H9 (cell line): ENCODE data around the gene NR0B1. TPM values are rescaled to one million over a fixed set of nuclear protein-coding genes. Genes with fewer than 3 reads are reported as not detected.

Experiments used
- DNase-seq: peaks from one replicate; pipeline ENCODE4 v3.0.0-alpha.2; 2017
- H2AFZ ChIP-seq: one replicate; pipeline ENCODE4 v1.6.1; 2013; ENCODE audit warnings: mild to moderate bottlenecking, low read length, control low read depth, moderate library complexity
- H2AK5ac ChIP-seq: 2 replicates; pipeline ENCODE4 v1.6.1; 2013; ENCODE audit warnings: low read length, control low read depth, mixed read lengths; ENCODE audit not compliant: insufficient read length
- H2BK120ac ChIP-seq: one replicate; pipeline ENCODE4 v1.6.1; 2013; ENCODE audit warnings: low read depth, mild to moderate bottlenecking, low read length, control low read depth, inconsistent platforms; ENCODE audit not compliant: poor library complexity, severe bottlenecking
- H2BK12ac ChIP-seq: 2 replicates; pipeline ENCODE4 v1.6.1; 2013; ENCODE audit warnings: low read length, control low read depth, mixed read lengths, low read depth; ENCODE audit not compliant: insufficient read length
- H2BK15ac ChIP-seq: 2 replicates; pipeline ENCODE4 v1.6.1; 2013; ENCODE audit warnings: low read depth, low read length, control low read depth
- H2BK20ac ChIP-seq: one replicate; pipeline ENCODE4 v1.6.1; 2013; ENCODE audit warnings: low read depth, mild to moderate bottlenecking, low read length, control low read depth, inconsistent platforms; ENCODE audit not compliant: poor library complexity, severe bottlenecking
- H2BK5ac ChIP-seq: 2 replicates; pipeline ENCODE4 v1.6.1; 2013; ENCODE audit warnings: low read length, control low read depth, mixed read lengths; ENCODE audit not compliant: insufficient read length
- H3K14ac ChIP-seq: 2 replicates; pipeline ENCODE4 v1.6.1; 2013; ENCODE audit warnings: low read length, control low read depth; ENCODE audit not compliant: insufficient read depth
- H3K18ac ChIP-seq: 2 replicates; pipeline ENCODE4 v1.6.1; 2013; ENCODE audit warnings: low read depth, mild to moderate bottlenecking, mixed read lengths, low read length, control low read depth; ENCODE audit not compliant: insufficient read length
- H3K23ac ChIP-seq: 2 replicates; pipeline ENCODE4 v1.6.1; 2013; ENCODE audit warnings: low read length, control low read depth, mixed read lengths, low read depth; ENCODE audit not compliant: insufficient read length
- H3K23me2 ChIP-seq: 2 replicates; pipeline ENCODE4 v1.6.1; 2013; ENCODE audit warnings: low read depth, mild to moderate bottlenecking, mixed read lengths, low read length, control low read depth; ENCODE audit not compliant: insufficient read length, poor library complexity, severe bottlenecking
- H3K27ac ChIP-seq: 2 replicates; pipeline ENCODE4 v1.5.1; 2013; ENCODE audit warnings: low read length, control low read depth, mixed read lengths, low read depth; ENCODE audit not compliant: insufficient read length
- H3K27me3 ChIP-seq: 2 replicates; pipeline ENCODE4 v1.6.1; 2013; ENCODE audit warnings: low read length, control low read depth, inconsistent platforms; ENCODE audit not compliant: insufficient read depth
- H3K4ac ChIP-seq: 2 replicates; pipeline ENCODE4 v1.6.1; 2013; ENCODE audit warnings: low read depth, mild to moderate bottlenecking, control low read depth, inconsistent platforms, low read length, moderate library complexity
- H3K4me1 ChIP-seq: 2 replicates; pipeline ENCODE4 v1.6.1; 2013; ENCODE audit warnings: low read length, control low read depth, inconsistent platforms; ENCODE audit not compliant: insufficient read depth
- H3K4me2 ChIP-seq: 2 replicates; pipeline ENCODE4 v1.6.1; 2013; ENCODE audit warnings: low read length, control low read depth, mixed read lengths; ENCODE audit not compliant: insufficient read length, insufficient read depth
- H3K56ac ChIP-seq: 2 replicates; pipeline ENCODE4 v1.6.1; 2013; ENCODE audit warnings: low read depth, mild to moderate bottlenecking, mixed read lengths, low read length, control low read depth; ENCODE audit not compliant: insufficient read length
- H3K79me1 ChIP-seq: 2 replicates; pipeline ENCODE4 v1.6.1; 2013; ENCODE audit warnings: low read depth, mild to moderate bottlenecking, moderate library complexity, low read length, control low read depth, inconsistent platforms; ENCODE audit not compliant: insufficient read depth, poor library complexity, severe bottlenecking
- H3K79me2 ChIP-seq: 2 replicates; pipeline ENCODE4 v1.6.1; 2013; ENCODE audit warnings: low read length, control low read depth, inconsistent platforms; ENCODE audit not compliant: insufficient read depth
- H3K9ac ChIP-seq: 2 replicates; pipeline ENCODE4 v1.6.1; 2013; ENCODE audit warnings: low read length, control low read depth, mixed read lengths; ENCODE audit not compliant: insufficient read length; ENCODE audit errors: extremely low read depth
- H3K9me3 ChIP-seq: one replicate; pipeline ENCODE4 v1.6.1; 2013; ENCODE audit warnings: low read depth, low read length, inconsistent platforms; ENCODE audit not compliant: control insufficient read depth
- H3T11ph ChIP-seq: one replicate; pipeline ENCODE4 v1.6.1; 2013; ENCODE audit warnings: mild to moderate bottlenecking, low read length, control low read depth, inconsistent platforms
- H4K20me1 ChIP-seq: one replicate; pipeline ENCODE4 v1.6.1; 2013; ENCODE audit not compliant: control insufficient read depth, insufficient read length, insufficient read depth
- H4K5ac ChIP-seq: 2 replicates; pipeline ENCODE4 v1.6.1; 2013; ENCODE audit warnings: low read depth, mild to moderate bottlenecking, mixed read lengths, low read length, control low read depth; ENCODE audit not compliant: insufficient read length
- H4K8ac ChIP-seq: replicated peaks from 2 replicates; pipeline ENCODE4 v1.6.1; 2013; ENCODE audit warnings: low read length, control low read depth, mixed read lengths, low read depth; ENCODE audit not compliant: insufficient read length
- H4K91ac ChIP-seq: 2 replicates; pipeline ENCODE4 v1.6.1; 2013; ENCODE audit warnings: low read depth, mild to moderate bottlenecking, moderate library complexity, mixed read lengths, low read length, control low read depth; ENCODE audit not compliant: insufficient read length
- H3K27ac Mint-ChIP-seq, 3 experiments: 2 replicates in 2 of 3; 3 replicates in 1 of 3; pipeline ENCODE4 v1.8.0; 2020 to 2021; ENCODE audit warnings: mixed read lengths in 3 of 3, mild to moderate bottlenecking in 1 of 3, moderate library complexity in 1 of 3
- H3K27me3 Mint-ChIP-seq: 2 replicates; pipeline ENCODE4 v1.8.0; 2021; ENCODE audit warnings: low read depth, mild to moderate bottlenecking, moderate library complexity, mixed read lengths
- H3K36me3 Mint-ChIP-seq, 3 experiments: 2 replicates in 2 of 3; 3 replicates in 1 of 3; pipeline ENCODE4 v1.8.0; 2020 to 2021; ENCODE audit warnings: low read depth in 3 of 3, mixed read lengths in 3 of 3; ENCODE audit not compliant: insufficient read depth in 1 of 3
- H3K4me1 Mint-ChIP-seq, 2 experiments: 2 replicates each; pipeline ENCODE4 v1.8.0; 2020; ENCODE audit warnings: mixed read lengths in 2 of 2
- H3K4me3 Mint-ChIP-seq, 2 experiments: 2 replicates in 1 of 2; 3 replicates in 1 of 2; pipeline ENCODE4 v1.8.0; 2020 to 2021; ENCODE audit warnings: mild to moderate bottlenecking in 2 of 2, mixed read lengths in 2 of 2, moderate library complexity in 1 of 2
- H3K9me3 Mint-ChIP-seq, 2 experiments: 2 replicates in 1 of 2; 3 replicates in 1 of 2; pipeline ENCODE4 v1.8.0; 2020; ENCODE audit warnings: mild to moderate bottlenecking in 2 of 2, mixed read lengths in 2 of 2, moderate library complexity in 1 of 2
- CTCF ChIP-seq: fragments of 200-600 bp; sonication (generic); conservative IDR thresholded peaks from 3 replicates; pipeline ENCODE4 v1.8.0; 2021; ENCODE audit warnings: antibody characterized with exemption, mild to moderate bottlenecking
- WGBS: extraction: QIAGEN DNeasy Blood & Tissue Kit; methylation state at CpG from one replicate; pipeline ENCODE4 v1.1.7; 2013; ENCODE audit warnings: missing lambda C conversion rate, low lambda C conversion rate, mixed read lengths; ENCODE audit not compliant: insufficient read length; ENCODE audit errors: extremely low coverage; 5-methylcytosine and 5-hydroxymethylcytosine counted together
- total RNA-seq: library from RNA; stranded (reverse); gene quantifications from 2 replicates; pipeline ENCODE4 v1.2.1, GENCODE V29; 2021

Gene NR0B1
- total RNA-seq, 1 experiment from 2014 or later = not detected

- Histone ChIP-seq H3K79me2 (no peaks in the 10 kb centered on the region), H3K9me3 (no peaks in the 10 kb centered on the region), H3K14ac (no peak overlapping the region), H3K4me1 (no peaks in the 10 kb centered on the region), H3K4me2 (no peak overlapping the region), H4K5ac (no peak overlapping the region), H2AFZ (no peak overlapping the region), H2AK5ac (no peak overlapping the region), H2BK12ac (no peak overlapping the region), H3K27ac (no peak overlapping the region), H2BK15ac (no peak overlapping the region), H4K8ac (no peak overlapping the region), H4K91ac (no peak overlapping the region), H3K79me1 (no peaks in the 10 kb centered on the region), H3K23me2 (no peaks in the 10 kb centered on the region), H3K18ac (no peak overlapping the region), H3K9ac (no peak overlapping the region), H3K27me3 (no peaks in the 10 kb centered on the region), H4K20me1 (no peaks in the 10 kb centered on the region), H3T11ph (no peak overlapping the region), H3K56ac (no peak overlapping the region), H2BK5ac (no peak overlapping the region), H3K23ac (no peak overlapping the region), H2BK20ac (no peak overlapping the region), H2BK120ac (no peak overlapping the region), H3K4ac (no peak overlapping the region)
- no peak for DNase-seq
- Mint-ChIP-seq H3K27me3 (no peaks in the 10 kb centered on the region), H3K9me3 (peaks cover 0 to 28% of the 10 kb centered on the region in 2 experiments; a peak in 4 of 5 replicates), H3K27ac (no peak overlapping the region), H3K36me3 (0 out of 7 replicates have a peak, but pooled peaks cover 0 to 3% (median 0%) of the 10 kb centered on the region in 3 experiments), H3K4me1 (peaks cover 3% of the 10 kb centered on the region in 2 experiments; a peak in 3 of 4 replicates), H3K4me3 (no peak overlapping the region)
- WGBS = no CpG with 5 or more reads among the region's 1 CpG
- TF ChIP-seq CTCF = no peak
Measured at GRCh38 chrX:30262763-30263162, 46.4 kb downstream of the NR0B1 start.
